ENCODE data around the gene ADAMTS6.

- TF ChIP-seq CTCF (IDR thresholded peaks at IDR 0.05) (no peak), EP300 (IDR thresholded peaks at IDR 0.05) (no peak)
Measured at GRCh38 chr5:65163698-65164097, 318.0 kb downstream of the ADAMTS6 start.

Measured in tibial nerve (tissue), 4 donors.